Effector CD8-positive, alpha-beta T cell (primary cell): Measurements from ENCODE around the gene ASS1.

ENCODE experiments used
- DNase-seq: peaks from one replicate; lab custom pipeline; 2025; lab: John Stamatoyannopoulos, UW

The ASS1 gene

DNA sequence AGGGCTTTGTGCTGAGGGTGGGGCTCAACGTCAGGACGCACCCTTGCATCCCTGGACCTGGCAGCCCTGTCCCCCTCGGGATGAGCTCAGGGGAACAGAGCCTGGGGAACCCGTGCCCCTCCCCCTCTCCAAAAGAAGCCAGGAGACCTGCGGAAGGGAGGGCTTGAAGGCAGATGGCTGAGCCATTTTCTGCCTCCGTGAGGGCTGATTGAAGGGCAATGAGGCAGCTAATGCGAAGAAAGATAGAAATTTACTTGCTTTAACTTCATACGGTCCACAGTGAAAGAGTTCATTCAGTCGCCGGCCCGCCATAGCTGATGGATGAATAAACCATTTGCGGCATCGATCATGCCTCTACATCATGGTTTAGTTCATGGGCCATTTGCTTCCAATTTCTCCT, 28.8 kb downstream of the ASS1 start:
- no peak for DNase-seq

DNA sequence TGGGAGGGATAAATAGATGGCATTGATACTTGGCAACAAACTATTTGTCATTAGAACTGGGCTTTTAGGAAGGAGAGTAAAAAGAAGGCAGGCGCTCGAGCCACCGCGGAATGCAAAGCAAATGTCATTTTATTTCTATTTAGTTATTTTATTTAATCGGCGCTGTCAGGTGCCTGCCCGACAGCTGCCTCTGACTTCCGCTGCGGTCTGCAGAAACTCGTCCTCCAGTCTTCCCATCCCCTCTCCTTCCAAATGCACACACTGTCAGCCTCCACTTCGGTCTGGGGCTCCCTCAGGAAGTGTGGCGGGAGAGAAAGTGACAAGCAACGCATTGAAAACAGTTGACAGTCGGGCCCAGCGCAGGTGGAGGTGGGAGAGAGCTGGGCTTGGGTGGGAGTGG, 29.3 kb downstream of the ASS1 start:
- DNase-seq = no peak

DNA sequence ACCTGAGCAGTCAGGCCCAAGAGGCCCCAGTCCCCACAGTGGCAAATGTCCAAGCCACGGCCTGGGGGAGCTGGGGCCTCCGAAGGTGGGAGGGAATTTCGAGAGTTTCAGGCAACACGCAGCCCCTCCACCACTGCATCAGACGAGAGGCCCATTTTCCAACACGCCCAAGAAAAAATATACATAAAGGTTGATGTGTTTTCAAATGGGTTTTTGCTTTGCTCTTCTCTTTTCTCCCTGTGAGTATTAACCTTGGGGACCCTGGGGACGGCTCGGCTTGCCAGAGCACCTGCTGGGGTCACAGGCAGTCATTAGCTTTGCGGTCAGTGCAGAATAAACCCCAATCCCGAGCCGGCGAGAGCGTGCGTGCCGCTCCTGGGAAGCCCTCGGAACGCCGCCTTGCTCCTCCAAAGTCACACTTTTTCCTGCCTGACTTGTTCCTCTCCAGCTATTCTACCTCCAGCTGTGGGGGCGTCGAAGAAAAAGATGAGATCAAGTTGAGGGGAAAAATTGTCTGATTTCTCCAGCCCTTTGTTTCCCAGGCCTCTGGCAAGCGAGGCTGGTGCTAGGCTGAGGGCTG, 31.5 kb downstream of the ASS1 start:
- DNase-seq = no peak

DNA sequence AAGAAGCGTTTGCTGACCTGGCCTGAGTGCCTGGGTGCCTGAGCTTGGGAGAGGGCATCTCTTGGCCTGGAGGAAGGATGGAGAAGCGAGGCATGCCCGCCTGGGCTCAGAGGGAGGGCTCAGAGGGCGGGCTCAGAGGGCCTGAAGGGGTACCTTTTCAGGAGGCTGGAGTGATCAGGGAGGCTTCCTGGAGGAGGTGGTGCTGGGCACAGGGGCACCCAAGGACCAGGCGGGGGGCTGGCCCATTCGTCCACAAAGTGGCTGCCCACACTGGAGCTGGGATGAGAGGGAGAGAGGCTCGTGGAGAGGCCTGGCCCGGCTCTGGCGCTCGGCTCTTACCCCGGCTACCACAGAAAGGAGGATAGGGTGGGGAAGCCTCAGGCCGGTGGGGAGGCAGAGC, 32.8 kb downstream of the ASS1 start:
- DNase-seq = no peak

- no peak for DNase-seq
Observed at GRCh38 chr9:130478152-130478551, 33.4 kb downstream of the ASS1 start.

DNA sequence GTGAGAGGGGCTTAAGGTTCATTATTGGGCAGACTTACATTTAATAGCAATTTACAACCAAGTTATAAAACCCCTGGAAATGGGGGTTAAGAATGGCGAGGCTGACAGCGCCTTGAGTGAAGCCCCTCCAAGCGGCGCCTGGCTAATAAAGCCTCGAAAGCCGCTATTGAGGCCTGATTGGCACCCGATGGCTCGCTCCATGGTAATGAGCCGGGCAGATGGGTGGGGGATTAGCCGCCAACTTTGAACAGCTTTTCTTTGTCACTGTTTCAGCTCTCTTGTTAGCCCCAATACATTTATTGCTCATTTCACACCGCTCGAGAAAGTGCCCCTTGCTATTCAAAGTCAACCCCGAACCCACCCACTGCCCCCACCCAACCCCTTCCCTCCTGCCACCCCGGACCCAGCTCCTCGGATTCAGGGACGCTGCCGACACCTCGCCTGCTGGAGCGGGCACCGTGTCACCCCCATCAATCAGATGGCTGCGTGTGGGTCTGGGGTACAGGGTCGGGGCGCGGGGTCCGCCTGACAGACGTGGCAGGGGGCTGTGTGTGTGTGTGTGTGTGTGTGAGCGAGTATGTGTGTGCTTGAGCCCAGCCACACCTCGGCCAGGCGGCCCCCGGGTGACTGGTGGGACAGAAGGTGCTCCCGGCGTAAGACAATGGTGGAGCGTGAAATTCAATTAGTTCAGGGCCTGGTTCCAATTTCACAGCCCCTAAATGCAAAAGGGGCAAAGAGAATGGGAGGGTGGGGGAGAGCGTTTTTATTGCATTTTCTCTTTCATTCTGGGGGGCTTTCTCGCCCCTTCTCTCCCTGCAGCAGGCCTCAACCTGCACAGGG, 34.2 kb downstream of the ASS1 start:
- DNase-seq = no peak

GRCh38 chr9:130479587-130479986, 34.8 kb downstream of the ASS1 start:
- DNase-seq = no peak

- DNase-seq = no peak
Observed at GRCh38 chr9:130480673-130481072, 35.9 kb downstream of the ASS1 start.

GRCh38 chr9:130482463-130482862, 37.7 kb downstream of the ASS1 start:
- DNase-seq = no peak

- no peak for DNase-seq
Observed at GRCh38 chr9:130483371-130483971, 38.7 kb downstream of the ASS1 start.

GRCh38 chr9:130484362-130485072, 39.8 kb downstream of the ASS1 start:
- no peak for DNase-seq

GRCh38 chr9:130486103-130486502, 41.3 kb downstream of the ASS1 start:
- DNase-seq = no peak

DNA sequence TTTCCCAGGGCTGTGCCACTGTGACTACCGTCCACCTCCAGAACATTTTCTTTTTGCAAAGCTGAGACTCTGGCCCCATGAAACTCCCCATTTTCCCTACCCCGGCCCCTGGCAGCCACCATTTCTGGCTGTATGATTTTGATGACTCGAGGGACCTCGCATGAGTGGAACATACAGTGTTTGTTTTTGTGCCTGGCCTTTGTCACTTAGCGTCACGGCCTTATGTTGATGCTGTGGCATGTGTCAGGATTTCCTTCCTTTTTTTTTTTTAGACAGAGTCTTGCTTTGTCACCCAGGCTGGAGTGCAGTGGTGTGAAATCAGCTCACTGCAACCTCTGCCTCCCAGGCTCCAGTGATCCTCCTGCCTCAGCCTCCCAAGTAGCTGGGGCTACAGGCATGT, 42.7 kb downstream of the ASS1 start:
- DNase-seq = no peak

GRCh38 chr9:130488621-130489330, 44.0 kb downstream of the ASS1 start:
- DNase-seq = no peak

- DNase-seq = no peak
Observed at GRCh38 chr9:130490981-130491380, 46.2 kb downstream of the ASS1 start.

DNA sequence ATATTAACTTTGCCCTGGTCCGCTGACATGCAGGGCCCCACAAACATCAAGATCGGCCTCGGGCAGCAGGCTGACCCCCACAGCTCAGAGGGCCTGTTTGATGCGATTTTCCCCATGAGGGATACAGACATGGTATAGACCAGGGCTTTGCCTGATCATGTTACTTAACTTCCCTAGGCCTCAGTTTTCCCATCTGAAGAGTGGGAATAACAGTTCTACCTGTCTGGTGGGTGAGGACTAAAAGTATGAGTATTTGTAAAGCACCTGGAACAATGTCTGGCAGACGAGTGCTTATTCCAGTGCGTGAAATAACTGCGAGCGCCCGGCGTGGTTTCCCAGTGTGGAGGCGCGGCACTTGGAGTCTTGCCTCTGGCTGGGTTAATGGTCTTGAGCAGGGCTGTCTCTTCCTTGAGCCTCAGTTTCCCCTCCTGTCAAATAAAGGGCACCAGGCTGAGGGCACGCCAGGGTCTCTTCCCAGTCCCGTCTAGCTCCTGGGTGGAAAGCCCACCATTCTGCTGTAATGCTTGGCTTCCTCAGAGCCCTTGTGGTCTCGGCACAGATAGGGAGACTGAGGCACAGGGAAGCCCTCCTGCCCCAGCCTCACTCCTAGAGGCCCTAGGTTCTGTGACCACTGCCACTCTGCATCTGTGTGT, 47.2 kb downstream of the ASS1 start:
- DNase-seq = no peak

DNA sequence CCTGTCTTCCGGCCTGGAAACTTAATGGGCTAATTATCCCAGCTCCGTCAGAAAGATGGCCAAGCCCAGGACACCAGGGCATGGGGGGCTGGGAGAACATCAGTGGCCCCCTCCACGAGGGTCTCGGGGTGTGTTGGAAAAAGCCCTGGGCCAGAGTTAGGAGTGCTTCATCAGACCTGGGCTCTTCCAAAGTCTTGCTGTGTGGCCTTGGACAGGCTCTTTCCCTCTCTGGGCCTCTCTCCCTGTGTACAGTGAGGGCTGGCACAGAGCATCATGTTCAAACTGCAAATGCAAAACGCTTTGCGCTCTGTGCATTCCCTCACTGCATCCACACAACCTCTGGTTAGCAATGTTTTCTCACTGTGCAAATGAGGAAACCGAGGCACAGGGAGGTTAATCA, 48.3 kb downstream of the ASS1 start:
- DNase-seq = no peak

DNA sequence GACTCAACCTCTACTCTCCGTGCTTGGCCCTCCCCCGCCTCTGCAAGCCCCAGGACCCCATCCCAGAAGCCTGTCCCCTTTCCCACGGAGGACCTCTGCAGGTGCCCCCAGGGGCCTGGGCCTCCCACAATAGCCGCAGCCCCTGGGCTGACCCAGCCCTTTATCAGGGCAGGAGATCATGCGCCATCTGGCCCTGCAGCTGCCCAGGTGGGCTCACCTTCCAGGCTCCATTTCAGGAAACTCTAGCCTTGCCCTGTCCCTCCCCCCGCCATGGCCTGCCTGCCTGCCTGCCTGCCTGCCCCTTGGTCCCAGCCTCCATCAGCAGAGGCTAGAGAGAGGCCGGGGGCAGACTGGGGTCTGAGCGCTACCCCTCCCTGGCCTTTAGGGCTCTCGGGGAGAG, 48.7 kb downstream of the ASS1 start:
- no peak for DNase-seq

GRCh38 chr9:130495067-130495466, 50.3 kb downstream of the ASS1 start:
- no peak for DNase-seq

DNA sequence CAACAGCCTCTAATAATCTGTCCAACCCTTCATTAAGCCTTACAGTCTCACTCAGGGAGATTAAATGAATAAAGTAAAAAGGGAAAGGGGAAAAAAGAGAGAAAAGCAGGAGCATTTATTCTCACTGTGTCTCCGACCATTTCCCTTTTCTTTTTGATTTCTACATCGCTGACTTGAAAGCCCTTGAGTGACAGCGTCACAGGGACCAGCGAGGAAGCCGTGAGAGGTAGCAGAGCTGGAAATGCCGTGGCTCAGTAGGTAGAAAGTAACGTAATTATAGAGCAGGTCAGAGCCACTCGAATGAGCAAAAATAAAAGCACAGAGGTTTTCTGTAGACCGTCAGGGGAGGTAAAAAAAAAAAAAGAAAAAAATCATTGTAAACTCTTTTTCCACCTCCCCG, 52.4 kb downstream of the ASS1 start:
- DNase-seq = no peak

DNA sequence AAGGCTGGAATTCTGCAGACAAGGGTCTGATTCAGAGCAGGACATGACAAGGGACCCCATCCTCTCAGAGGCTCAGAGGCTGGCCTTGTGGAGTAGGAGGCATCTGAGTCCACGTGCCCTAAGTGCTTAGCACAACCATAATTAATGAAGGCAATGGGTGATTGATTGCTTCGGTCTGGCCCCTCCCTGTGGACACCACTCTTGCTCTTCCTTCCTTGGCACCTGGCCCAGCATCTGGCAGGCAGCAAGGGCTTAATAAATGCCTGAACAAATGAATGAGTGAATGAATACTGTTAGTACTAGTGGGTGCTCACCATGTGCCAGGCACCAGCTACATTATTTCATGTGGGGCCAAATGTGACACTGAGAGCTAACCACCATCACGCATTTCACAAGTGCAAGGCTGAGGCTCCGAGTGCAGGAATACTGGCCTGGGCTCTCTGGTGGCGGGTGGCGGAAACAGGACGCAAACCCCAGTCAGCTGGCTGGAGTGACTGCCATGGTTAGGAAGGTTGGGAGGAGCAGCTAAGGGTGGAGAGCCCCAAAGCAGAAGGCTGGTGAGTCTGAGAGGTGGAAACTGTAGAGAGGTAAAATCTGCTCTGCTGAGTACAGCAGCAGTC, 53.6 kb downstream of the ASS1 start:
- DNase-seq = no peak
